LNCaP clone FGC (cell line): Measurements from ENCODE around the gene TMEM242.
"Not testable (repeated sequence)": the region's sequence is repeated elsewhere in the genome, so short reads cannot be mapped to it uniquely, and the experiment has no call there.

Experiments used
- DNase-seq: peaks from one replicate; pipeline ENCODE4 v3.0.0-alpha.2; 2011; ENCODE audit warnings: low read depth
- H3K4me3 ChIP-seq: 2 replicates; pipeline ENCODE4 v1.5.1; 2011; ENCODE audit warnings: mild to moderate bottlenecking, low read depth, low read length, control low read depth
- TF ChIP-seq, protein P1 (sequence below): IDR thresholded peaks from 2 replicates; pipeline ENCODE4 v1.5.1; 2012; ENCODE audit warnings: mild to moderate bottlenecking; ENCODE audit not compliant: control insufficient read depth, insufficient read depth; ENCODE audit errors: extremely low read depth

The TMEM242 gene

DNA sequence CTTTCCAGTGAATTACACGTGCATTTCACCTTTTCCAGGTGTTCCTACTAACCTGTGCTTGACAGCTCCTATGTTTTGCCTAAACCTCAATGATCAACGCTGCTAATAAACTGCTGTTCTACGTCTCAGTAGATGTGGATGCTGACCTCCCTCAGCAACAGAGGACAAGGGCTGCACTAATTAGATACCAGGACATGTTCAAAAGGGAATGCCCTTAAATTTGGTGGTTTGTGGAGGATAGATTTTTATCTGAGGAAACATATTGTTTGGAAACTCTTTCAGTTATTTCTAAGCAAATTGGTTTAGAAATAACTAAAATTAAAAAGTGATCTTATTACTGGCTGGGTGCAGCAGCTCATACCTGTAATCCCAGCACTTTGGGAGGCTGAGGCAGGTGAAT is 38.6 kb upstream of the TMEM242 start:
- no peak overlapping the region for H3K4me3 ChIP-seq
- DNase-seq = no peak
- TF ChIP-seq, protein P1, sequence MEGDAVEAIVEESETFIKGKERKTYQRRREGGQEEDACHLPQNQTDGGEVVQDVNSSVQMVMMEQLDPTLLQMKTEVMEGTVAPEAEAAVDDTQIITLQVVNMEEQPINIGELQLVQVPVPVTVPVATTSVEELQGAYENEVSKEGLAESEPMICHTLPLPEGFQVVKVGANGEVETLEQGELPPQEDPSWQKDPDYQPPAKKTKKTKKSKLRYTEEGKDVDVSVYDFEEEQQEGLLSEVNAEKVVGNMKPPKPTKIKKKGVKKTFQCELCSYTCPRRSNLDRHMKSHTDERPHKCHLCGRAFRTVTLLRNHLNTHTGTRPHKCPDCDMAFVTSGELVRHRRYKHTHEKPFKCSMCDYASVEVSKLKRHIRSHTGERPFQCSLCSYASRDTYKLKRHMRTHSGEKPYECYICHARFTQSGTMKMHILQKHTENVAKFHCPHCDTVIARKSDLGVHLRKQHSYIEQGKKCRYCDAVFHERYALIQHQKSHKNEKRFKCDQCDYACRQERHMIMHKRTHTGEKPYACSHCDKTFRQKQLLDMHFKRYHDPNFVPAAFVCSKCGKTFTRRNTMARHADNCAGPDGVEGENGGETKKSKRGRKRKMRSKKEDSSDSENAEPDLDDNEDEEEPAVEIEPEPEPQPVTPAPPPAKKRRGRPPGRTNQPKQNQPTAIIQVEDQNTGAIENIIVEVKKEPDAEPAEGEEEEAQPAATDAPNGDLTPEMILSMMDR = no peak

DNA sequence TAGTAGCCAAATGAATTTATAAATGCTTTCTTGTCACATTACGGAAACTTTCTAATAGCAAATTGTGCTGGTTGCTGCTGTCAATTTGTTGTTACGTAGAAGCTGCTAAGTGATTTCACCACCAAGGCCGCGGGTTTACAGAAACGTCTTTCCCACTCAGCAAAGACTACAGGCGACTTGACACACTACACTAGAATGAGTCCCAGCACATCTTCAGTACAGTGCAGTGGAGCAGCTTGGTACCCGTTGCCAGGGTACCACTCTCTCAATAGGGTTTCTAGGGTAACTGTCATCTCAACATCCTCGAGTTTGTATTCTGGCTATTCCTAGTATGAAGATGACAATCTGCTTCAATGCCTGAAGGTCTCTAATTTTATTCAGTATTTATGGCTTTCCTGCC is 35.0 kb upstream of the TMEM242 start:
- no peak overlapping the region for H3K4me3 ChIP-seq
- TF ChIP-seq, protein P1 = no peak
- no peak for DNase-seq

DNA sequence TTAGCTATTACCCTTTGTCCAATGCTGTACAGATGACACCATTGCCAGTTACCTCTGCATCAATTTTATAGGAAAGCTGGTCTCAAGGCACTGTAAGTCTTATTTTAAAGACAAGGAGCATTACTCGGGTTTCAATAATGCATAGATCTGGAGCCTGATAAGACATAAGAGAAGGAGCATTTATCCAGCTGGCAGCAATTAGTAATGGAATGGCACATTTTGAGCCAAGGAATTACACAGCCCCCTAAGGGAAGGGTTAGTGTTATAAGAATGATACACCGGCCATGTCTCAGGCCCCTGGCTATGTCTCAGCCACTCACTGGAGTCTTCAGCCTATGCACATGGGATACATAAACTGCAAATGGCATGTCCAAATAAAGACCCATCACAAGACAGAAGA is 23.1 kb upstream of the TMEM242 start:
- TF ChIP-seq, protein P1 = no peak
- no peak overlapping the region for H3K4me3 ChIP-seq
- no peak for DNase-seq

DNA sequence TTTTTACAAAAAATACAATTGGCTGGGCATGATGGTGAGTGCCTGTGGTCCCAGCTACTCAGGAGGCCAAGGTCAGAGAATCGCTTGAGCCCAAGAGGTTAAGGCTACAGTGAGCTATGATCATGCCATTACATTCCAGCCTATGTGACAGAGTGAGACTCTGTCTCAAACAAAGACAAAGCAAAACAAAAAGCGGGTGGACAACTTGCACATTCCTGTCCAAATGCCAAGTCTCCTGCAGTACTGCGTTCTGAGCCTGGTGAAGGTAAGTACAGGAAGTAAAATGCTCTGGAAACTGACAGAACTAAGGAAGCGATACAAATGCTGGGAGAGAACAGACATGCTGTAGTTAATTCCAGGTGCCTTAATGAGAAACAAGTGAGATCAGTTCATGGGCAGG is 20.4 kb upstream of the TMEM242 start:
- TF ChIP-seq, protein P1 = no peak
- DNase-seq = no peak
- no peak overlapping the region for H3K4me3 ChIP-seq

DNA sequence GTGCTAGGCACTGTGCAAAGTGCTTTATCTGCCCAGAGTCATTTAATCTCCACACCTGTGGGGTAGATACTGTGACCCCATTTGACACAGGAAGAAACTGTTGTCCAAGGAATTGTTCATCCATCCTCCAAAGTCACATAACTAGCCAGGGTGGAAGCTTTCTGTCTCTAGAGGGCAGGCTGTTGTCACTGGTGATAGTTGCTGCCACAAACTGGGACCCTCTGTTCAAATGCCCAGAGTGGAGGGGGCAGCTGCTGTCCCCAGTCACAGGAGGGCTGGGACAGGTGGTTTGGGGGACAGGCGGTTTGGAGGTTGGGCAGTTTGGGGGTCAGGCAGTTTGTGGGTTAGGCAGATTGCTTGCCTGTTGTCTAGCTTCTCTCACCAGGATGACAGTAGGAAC is 16.1 kb upstream of the TMEM242 start:
- TF ChIP-seq, protein P1 = 0 out of 2 replicates have a peak, but pooled peaks have one; percentile 17
- H3K4me3 ChIP-seq = no peak overlapping the region
- no peak for DNase-seq

DNA sequence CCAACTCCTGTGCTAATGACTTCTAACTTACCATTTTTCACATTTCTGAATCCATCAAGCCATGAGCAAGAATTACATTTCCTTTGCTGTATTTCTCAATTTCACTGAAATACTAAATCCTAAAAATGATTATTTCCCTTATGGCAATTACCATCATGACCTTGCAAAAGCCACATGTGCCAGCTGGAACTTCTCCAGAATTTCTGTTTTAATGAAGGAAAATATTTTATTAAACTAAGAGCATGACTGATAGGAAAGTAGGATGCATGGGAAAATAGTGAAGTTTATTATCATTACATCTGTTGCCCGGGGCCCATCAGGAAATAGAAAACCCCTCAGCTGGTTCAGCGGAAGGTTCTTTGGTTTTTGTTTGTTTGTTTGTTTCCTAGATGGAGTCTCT is 14.4 kb upstream of the TMEM242 start:
- no peak overlapping the region for H3K4me3 ChIP-seq
- DNase-seq = no peak
- TF ChIP-seq, protein P1 = no peak

DNA sequence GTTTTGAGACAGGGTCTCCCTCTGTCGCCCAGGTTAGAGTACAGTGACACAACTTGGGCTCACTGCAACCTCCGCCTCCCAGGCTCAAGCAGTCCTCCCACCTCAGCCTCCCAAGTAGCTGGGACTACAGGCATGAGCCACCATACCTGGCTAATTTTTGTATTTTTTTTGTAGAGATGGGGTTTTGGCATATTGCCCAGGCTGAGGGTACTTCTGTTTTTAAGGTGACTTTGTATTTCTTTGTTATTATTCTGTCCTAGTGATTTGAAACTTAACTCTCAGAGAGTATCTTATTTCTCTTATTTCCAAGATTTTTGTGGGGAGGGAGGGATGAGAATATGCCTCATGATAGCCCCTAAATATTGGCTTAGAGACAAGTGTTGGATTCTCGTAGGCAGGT is 14.0 kb upstream of the TMEM242 start:
- not testable (repeated sequence) for H3K4me3 ChIP-seq, DNase-seq
